Stomach (tissue), 4 donors: ENCODE measurements around the gene SAP30.

Experiments
- CTCF ChIP-seq, 7 experiments: fragments of 450-650 bp in 4 of 7; fragments of 200-600 bp in 3 of 7; sonication (generic) in 3 of 7; IDR thresholded peaks; one replicate each; pipeline ENCODE4 v1.5.1; 2016 to 2019; ENCODE audit warnings: antibody characterized with exemption in 7 of 7, control low read depth in 2 of 7, mild to moderate bottlenecking in 1 of 7
- EP300 ChIP-seq: sonication (generic); formaldehyde crosslinking; IDR thresholded peaks from one replicate; pipeline ENCODE4 v1.6.1; 2017; ENCODE audit warnings: antibody characterized with exemption
- POLR2A ChIP-seq, 4 donors: fragments of 450-650 bp; IDR thresholded peaks; one replicate each; pipeline ENCODE4 v1.6.1; 2016; ENCODE audit warnings: antibody characterized with exemption in 4 of 4, control low read depth in 2 of 4, mild to moderate bottlenecking in 1 of 4, moderate library complexity in 1 of 4
- POLR2AphosphoS5 ChIP-seq, 3 donors: sonication (generic); formaldehyde crosslinking; IDR thresholded peaks; one replicate each; pipeline ENCODE4 v1.6.1; 2016; ENCODE audit warnings: antibody characterized with exemption in 3 of 3

GRCh38 chr4:173403051-173403450 is 32.3 kb downstream of the SAP30 start:
- TF ChIP-seq CTCF (IDR thresholded peaks at IDR 0.05), result no peak
- TF ChIP-seq POLR2A (IDR thresholded peaks at IDR 0.05), result no peak
- TF ChIP-seq EP300, result no peak
- TF ChIP-seq POLR2AphosphoS5 (IDR thresholded peaks at IDR 0.05), result no peak
